HG03064 (cell line): ENCODE data around the gene SPDYE2B.
"Not testable (repeated sequence)": the region's sequence is repeated elsewhere in the genome, so short reads cannot be mapped to it uniquely, and the experiment has no call there.

Experiments used
- ATAC-seq: cut with Tn5 transposase; IDR thresholded peaks from one replicate; pipeline ENCODE4 v1.9.1; 2021; ENCODE audit warnings: low read depth; ENCODE audit not compliant: unreplicated experiment

The SPDYE2B gene

GRCh38 chr7:102697642-102698512 lies 47.8 kb downstream of the SPDYE2B start:
- not testable (repeated sequence) for ATAC-seq

GRCh38 chr7:102698962-102699750 lies 49.0 kb downstream of the SPDYE2B start:
- ATAC-seq, result not testable (repeated sequence)
